Activated effector memory CD4-positive, alpha-beta T cell treated with anti-CD3 and anti-CD28 coated beads, Interleukin-2, amount 50 U/mL, for 16 hours (primary cell): ENCODE data around the gene DNAJC13.

Source experiments
- DNase-seq: peaks from one replicate; pipeline ENCODE4 v3.0.0-alpha.2; 2020

DNAJC13 gene

GRCh38 chr3:132405609-132406299 is 11.5 kb upstream of the DNAJC13 start:
- DNase-seq = no peak

GRCh38 chr3:132406587-132406986 is 10.7 kb upstream of the DNAJC13 start:
- no peak for DNase-seq

DNA sequence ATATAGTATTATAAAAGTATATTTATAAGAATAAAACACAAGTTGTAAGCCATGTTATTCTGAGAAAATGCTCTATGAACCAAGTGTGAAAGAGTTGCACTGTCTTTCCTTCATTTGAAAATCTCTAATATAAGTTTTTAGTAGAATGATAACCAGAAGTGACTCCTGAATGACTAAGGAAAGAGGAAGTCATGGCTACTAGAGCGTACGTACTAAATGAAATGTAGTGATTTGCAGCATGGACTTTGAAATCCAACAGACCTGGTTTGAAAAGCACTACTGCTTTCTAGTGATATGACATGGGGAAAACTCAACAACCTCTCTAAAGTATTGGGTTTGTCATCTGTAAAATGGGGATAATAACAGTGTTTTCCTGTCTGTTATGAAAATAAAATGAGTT is 10.3 kb upstream of the DNAJC13 start:
- DNase-seq = no peak

- DNase-seq = no peak
These were observed 2.5 kb upstream of the DNAJC13 start for GRCh38 chr3:132414841-132415240.

- DNase-seq = no peak
These were observed 1.1 kb upstream of the DNAJC13 start for GRCh38 chr3:132416161-132416560.

GRCh38 chr3:132417695-132418411 is 551 bp downstream of the DNAJC13 start:
- DNase-seq = peak; percentile 81

DNA sequence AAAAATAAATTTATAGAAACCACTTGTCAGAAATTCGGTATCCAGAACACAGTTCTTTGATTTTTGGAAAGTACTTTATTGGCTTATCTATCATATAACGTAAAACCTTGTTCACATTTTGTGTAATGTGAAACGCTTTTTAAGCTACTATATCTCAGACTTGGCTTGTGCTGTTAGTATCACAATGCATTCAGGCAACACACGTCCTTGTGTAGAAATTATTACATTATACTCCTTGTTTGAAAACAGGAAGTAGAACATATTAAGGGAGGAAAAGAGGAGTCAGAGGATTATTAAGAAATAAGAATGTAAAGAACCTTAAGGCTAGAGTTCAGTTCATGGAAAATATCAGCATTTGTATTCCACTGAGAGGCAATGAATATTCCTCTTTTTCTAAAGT is 1.6 kb downstream of the DNAJC13 start:
- DNase-seq = no peak

GRCh38 chr3:132421832-132422231 is 4.5 kb downstream of the DNAJC13 start:
- DNase-seq = no peak

DNA sequence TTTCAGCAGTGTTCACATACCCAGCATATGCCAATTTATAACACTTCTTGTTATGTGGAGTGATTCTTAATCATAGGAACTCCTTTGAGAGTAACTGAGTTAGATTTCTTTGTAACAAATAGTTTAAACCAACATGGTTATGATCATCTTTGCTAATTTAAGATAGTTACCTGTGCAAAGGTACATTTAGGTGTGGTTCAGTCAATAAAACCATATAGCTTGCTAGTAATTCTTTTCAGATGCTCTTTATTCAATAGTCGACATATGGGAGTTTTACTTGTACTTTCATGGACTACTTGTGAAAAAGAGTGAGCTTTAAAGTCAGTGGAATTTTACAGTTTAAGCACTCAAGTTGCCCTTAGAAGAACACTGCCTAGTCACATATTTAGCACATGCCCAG is 5.2 kb downstream of the DNAJC13 start:
- DNase-seq = no peak

DNA sequence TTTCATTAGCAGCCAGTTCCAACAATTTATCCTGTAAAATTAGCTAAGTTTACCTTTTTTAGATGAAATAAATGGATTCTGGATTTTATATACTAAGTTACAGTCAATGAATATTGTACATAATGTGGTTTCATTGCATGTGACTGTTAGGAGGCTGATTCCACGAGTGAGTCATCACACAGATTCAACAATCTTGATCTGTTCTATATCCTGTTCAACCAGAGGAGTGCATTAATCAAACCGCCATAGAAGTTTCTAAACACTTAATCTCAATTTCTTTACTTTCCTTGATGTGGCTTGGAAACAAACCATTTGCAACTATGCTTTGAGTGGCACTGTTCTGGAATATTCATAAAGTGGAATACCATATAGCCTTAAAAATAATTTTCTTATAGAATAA is 15.3 kb downstream of the DNAJC13 start:
- no peak for DNase-seq

- no peak for DNase-seq
These were observed 15.8 kb downstream of the DNAJC13 start for GRCh38 chr3:132433121-132433520.

DNA sequence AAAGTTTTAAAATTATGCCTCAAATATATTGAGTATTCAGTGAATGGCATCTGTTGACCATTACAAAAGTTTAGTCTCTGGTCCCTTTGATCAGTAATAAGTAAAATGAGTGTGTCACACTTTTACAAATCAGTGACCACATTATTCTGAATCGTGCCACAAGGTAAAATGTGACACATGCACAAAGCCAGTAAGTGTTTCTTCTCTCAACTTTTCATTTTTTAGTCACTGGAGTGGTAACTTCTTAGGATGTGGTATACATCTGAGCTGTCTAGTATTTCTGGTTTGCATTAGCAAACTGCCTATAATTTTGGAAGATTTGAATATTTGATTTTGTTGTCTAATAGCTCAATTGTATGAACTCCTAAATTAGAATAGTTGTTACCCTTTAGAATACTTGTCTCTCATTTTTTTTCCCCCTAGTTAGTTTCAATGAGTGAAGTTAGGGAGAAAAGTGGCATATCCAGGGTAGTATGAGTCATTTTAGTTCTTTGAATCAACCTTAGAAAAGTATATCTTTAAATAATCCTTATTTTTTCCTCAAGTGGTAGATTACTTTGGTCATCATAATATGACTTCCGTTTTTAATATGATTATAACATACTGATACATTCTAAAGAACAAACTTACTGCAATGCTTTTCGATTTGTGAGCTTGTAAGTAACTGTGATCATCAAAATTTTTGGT is 18.1 kb downstream of the DNAJC13 start:
- DNase-seq = no peak

DNA sequence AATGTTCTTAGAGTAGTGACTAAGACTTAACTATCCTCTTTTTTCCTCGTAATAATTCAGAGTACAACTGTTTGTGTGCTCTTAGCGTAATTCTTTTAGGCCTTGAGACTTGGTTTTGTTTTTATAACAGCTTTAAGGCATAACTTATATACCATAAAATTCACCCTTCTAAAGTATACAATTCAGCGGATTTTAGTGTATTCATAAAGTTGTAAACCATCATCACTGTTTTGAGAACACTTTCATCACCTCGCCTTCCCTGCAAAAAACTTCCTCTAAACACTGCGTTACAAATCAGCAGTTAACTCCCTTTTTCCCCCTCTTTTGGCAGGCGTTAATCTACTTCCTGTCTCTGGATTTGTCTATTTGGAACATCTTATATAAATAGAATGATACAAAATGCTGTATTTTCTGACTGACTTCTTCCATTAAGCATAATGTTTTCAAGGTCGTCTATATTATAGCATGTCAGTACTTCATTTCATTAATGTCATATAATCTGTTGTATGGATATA is 18.7 kb downstream of the DNAJC13 start:
- no peak for DNase-seq

DNA sequence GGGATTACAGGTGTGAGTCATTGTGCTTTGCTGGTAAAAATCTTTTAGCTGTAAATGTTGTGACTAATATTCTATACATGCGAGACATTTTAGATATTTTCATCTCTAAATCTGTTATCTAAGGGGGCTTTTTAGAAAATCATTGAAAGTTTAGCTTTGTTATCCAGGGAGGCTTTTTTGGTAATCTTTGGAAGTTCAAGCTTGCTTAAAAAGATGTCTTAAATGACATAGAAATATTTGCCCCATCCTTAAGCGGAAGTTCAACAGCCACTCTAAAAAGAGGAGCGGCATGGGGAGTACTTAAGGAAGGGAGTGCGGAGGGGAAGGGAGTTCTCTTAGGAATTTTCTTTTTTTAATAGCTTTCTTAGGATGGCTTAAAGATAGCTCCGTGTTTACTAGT is 26.1 kb downstream of the DNAJC13 start:
- DNase-seq = no peak

- DNase-seq = no peak
These were observed 27.1 kb downstream of the DNAJC13 start for GRCh38 chr3:132444383-132444782.

- DNase-seq = no peak
These were observed 28.5 kb downstream of the DNAJC13 start for GRCh38 chr3:132445817-132446216.

GRCh38 chr3:132448216-132448961 is 31.1 kb downstream of the DNAJC13 start:
- no peak for DNase-seq

DNA sequence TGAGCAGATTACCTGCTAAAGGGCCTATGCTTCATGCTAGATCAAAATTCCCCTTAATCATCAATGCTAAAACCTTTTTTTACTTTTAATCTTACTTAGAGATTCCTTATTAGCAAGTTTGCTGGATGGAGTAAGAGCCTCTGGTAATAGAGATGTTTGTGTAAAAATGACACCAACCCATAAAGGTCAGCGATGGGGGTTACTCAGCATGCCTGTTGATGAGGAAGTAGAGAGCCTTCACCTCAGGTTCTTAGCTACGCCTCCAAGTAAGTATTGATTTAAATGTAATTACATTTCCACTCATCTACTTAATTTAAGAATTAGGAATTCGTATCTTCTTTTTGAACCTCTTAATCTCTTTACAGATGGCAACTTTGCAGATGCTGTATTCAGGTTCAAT is 38.8 kb downstream of the DNAJC13 start:
- DNase-seq = no peak

- no peak for DNase-seq
These were observed 39.3 kb downstream of the DNAJC13 start for GRCh38 chr3:132456571-132456970.

GRCh38 chr3:132457286-132457685 is 40.0 kb downstream of the DNAJC13 start:
- DNase-seq = no peak

- DNase-seq = no peak
These were observed 42.2 kb downstream of the DNAJC13 start for GRCh38 chr3:132459551-132459950.

- no peak for DNase-seq
These were observed 44.2 kb downstream of the DNAJC13 start for GRCh38 chr3:132461544-132461943.

DNA sequence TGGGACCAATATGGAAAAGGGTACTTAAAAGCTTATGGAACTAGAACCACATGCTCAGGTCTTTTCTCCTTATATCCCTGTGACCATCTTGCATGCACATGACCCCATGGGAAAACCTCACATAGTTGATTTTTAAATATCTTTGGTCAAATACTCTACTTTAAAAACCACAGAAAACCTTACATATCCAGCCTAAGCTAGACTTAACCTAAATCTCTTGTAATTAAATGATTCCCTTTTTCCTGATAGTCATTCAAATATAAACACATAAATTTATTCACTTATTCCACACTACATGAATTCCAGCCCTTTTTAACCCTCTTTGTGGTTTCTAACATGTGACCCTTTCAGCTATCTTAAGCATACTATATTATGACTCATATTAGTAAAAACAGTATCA is 46.8 kb downstream of the DNAJC13 start:
- no peak for DNase-seq
